ENCODE results near the gene BMX.

Gene BMX

GRCh38 chrX:15500497-15500966 lies at the start of gene BMX:
TSS of gene BMX (plus strand) at chrX:15500807. CDS start at chrX:15508354, 7,547 bp downstream.
- DNase-seq, result no peak

- no peak for DNase-seq
These were observed 48.7 kb upstream of the BMX start for GRCh38 chrX:15451913-15452312.

- no peak for DNase-seq
These were observed 35.9 kb upstream of the BMX start for GRCh38 chrX:15464704-15465103.

- DNase-seq, result no peak
These were observed 35.3 kb upstream of the BMX start for GRCh38 chrX:15465347-15465746.

- DNase-seq, result no peak
These were observed 34.5 kb upstream of the BMX start for GRCh38 chrX:15465896-15466651.

- DNase-seq, result no peak
These were observed 32.6 kb upstream of the BMX start for GRCh38 chrX:15468036-15468435.

- no peak for DNase-seq
These were observed 31.0 kb upstream of the BMX start for GRCh38 chrX:15469613-15470012.

GRCh38 chrX:15471028-15471427 lies 29.6 kb upstream of the BMX start:
- peak; percentile 74 for DNase-seq

GRCh38 chrX:15472531-15472930 lies 28.1 kb upstream of the BMX start:
- DNase-seq, result no peak

GRCh38 chrX:15474028-15474427 lies 26.6 kb upstream of the BMX start:
- DNase-seq, result no peak

GRCh38 chrX:15475021-15475420 lies 25.6 kb upstream of the BMX start:
- DNase-seq, result no peak

GRCh38 chrX:15475486-15475885 lies 25.1 kb upstream of the BMX start:
- no peak for DNase-seq

- no peak for DNase-seq
These were observed 16.7 kb upstream of the BMX start for GRCh38 chrX:15483891-15484290.

GRCh38 chrX:15492469-15492868 lies 8.1 kb upstream of the BMX start:
- DNase-seq, result no peak

GRCh38 chrX:15493118-15493962 lies 7.3 kb upstream of the BMX start, which contains the start of gene PIR:
TSS of gene PIR (minus strand) at chrX:15493333. CDS start at chrX:15491257, 2,076 bp downstream.
- peak; percentile 85 for DNase-seq

GRCh38 chrX:15495801-15496200 lies 4.8 kb upstream of the BMX start:
- DNase-seq, result no peak

- no peak for DNase-seq
These were observed 3.8 kb upstream of the BMX start for GRCh38 chrX:15496824-15497223.

- peak; percentile 78 for DNase-seq
These were observed 2.7 kb upstream of the BMX start for GRCh38 chrX:15497865-15498264.

GRCh38 chrX:15498741-15499140 lies 1.9 kb upstream of the BMX start:
- DNase-seq, result no peak

GRCh38 chrX:15499976-15500375 lies 631 bp upstream of the BMX start:
- no peak for DNase-seq

- no peak for DNase-seq
These were observed 899 bp downstream of the BMX start for GRCh38 chrX:15501506-15501905.

- no peak for DNase-seq
These were observed 4.1 kb downstream of the BMX start for GRCh38 chrX:15504661-15505060.

- DNase-seq, result no peak
These were observed 4.5 kb downstream of the BMX start for GRCh38 chrX:15505101-15505500.

- DNase-seq, result no peak
These were observed 6.4 kb downstream of the BMX start for GRCh38 chrX:15507005-15507404.

All from activated CD8-positive, alpha-beta memory T cell treated with anti-CD3 and anti-CD28 coated beads for 24 hours (primary cell).